Keratinocyte (primary cell): ENCODE measurements around the gene CST1.
"Not testable (repeated sequence)": the region's sequence is repeated elsewhere in the genome, so short reads cannot be mapped to it uniquely, and the experiment has no call there.

Experiments
- CTCF ChIP-seq, 3 experiments: IDR thresholded peaks in 1 of 3; conservative IDR thresholded peaks in 1 of 3; optimal IDR thresholded peaks in 1 of 3; 2 replicates in 2 of 3; 3 replicates in 1 of 3; pipeline versions ENCODE3 to v1.5.1; 2011; ENCODE audit warnings: low read length in 3 of 3, mild to moderate bottlenecking in 3 of 3, moderate library complexity in 2 of 3, control low read depth in 1 of 3, inconsistent platforms in 1 of 3; ENCODE audit not compliant: insufficient read depth in 2 of 3; ENCODE audit errors: extremely low read depth in 1 of 3
- EZH2 ChIP-seq: IDR thresholded peaks from one replicate; pipeline ENCODE4 v1.6.1; 2012; ENCODE audit warnings: inconsistent platforms, mild to moderate bottlenecking, low read length, moderate library complexity

- not testable (repeated sequence) for TF ChIP-seq CTCF (optimal IDR thresholded peaks at IDR 0.05 in 1 of 3, IDR thresholded peaks at IDR 0.05 in 1 of 3, conservative IDR thresholded peaks at IDR 0.05 in 1 of 3; ENCODE audit: extremely low read depth in 1 of 3, insufficient read depth in 2 of 3, low read length in 3 of 3); EZH2
Measured at GRCh38 chr20:23734949-23735348, 15.8 kb downstream of the CST1 start.
